ENCODE data around the gene TOMM70.

The TOMM70 gene

DNA sequence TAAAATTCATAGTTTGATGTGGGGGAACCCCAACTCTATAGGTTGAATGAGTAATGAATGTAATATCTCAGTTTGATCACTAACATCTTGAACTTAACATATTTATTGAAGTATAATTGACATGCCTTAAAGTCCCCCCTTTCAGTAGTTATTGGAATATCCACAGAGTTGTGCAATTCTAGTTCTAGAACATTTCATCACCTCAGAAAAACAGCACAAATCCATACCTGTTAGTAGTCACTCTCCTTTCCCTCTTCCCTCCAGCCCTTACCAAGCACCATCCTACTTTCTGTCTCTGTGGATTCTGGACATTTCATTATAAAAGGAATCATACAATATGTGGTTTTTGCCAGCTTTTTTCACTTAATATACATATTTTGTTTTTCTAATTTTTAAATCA lies 75.1 kb downstream of the TOMM70 start:
- TF ChIP-seq, protein P1, sequence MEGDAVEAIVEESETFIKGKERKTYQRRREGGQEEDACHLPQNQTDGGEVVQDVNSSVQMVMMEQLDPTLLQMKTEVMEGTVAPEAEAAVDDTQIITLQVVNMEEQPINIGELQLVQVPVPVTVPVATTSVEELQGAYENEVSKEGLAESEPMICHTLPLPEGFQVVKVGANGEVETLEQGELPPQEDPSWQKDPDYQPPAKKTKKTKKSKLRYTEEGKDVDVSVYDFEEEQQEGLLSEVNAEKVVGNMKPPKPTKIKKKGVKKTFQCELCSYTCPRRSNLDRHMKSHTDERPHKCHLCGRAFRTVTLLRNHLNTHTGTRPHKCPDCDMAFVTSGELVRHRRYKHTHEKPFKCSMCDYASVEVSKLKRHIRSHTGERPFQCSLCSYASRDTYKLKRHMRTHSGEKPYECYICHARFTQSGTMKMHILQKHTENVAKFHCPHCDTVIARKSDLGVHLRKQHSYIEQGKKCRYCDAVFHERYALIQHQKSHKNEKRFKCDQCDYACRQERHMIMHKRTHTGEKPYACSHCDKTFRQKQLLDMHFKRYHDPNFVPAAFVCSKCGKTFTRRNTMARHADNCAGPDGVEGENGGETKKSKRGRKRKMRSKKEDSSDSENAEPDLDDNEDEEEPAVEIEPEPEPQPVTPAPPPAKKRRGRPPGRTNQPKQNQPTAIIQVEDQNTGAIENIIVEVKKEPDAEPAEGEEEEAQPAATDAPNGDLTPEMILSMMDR (IDR thresholded peaks at IDR 0.05; ENCODE audit: low read length): no peak
- TF ChIP-seq EZH2 (IDR thresholded peaks at IDR 0.05; ENCODE audit: borderline replicate concordance, low read length): no peak
- no peaks in the 10 kb centered on the region for H3K27me3 ChIP-seq (ENCODE audit: insufficient read depth, low read length)
- H3K4me1 ChIP-seq (ENCODE audit: insufficient read depth, low read length, severe bottlenecking): no peaks in the 10 kb centered on the region
- H3K9ac ChIP-seq (ENCODE audit: low read length): no peak overlapping the region
- H3K9me2 ChIP-seq (ENCODE audit: low read depth, low read length): no peaks in the 10 kb centered on the region
- H3K9me3 ChIP-seq (ENCODE audit: low read length): no peaks in the 10 kb centered on the region
- H3K36me3 ChIP-seq (ENCODE audit: insufficient read depth, low read length): peaks cover 11% of the 10 kb centered on the region
- H3K27ac ChIP-seq (ENCODE audit: low read depth, low read length, poor library complexity, severe bottlenecking): no peak overlapping the region
- no peaks in the 10 kb centered on the region for H4K20me1 ChIP-seq (ENCODE audit: insufficient read depth, low read length)
- no peak overlapping the region for H2AFZ ChIP-seq (ENCODE audit: low read length)
- no peaks in the 10 kb centered on the region for H3K79me2 ChIP-seq (ENCODE audit: insufficient read depth, low read length)
- no peak overlapping the region for H3K4me3 ChIP-seq (ENCODE audit: low read depth, low read length, poor library complexity, severe bottlenecking)
- H3F3A ChIP-seq (ENCODE audit: insufficient read depth, low read length): no peaks in the 10 kb centered on the region
- H3K4me2 ChIP-seq (ENCODE audit: low read length): no peak overlapping the region

DNA sequence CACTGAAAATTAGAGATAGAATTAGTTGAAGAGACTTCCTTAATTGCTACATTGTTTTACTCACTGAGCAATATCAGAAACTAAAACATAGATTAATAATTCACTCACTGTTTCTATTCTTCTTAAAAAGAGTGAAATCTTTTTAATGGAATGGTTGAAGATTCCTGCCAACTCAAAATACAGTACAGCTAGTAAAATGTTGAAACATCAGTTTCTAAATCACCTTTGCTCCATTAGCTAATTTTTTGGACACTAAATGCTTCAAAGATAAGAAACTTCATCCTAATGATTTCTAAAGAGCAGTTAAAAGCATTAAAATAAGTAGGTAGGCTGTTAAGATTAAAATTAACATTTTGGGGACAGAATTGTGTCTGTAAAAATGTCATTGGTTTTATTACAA lies 76.8 kb downstream of the TOMM70 start:
- Histone ChIP-seq H3K4me3 (ENCODE audit: low read depth, low read length, poor library complexity, severe bottlenecking) (no peak overlapping the region), H3K27me3 (ENCODE audit: insufficient read depth, low read length) (no peaks in the 10 kb centered on the region), H3K36me3 (ENCODE audit: insufficient read depth, low read length) (peaks cover 14% of the 10 kb centered on the region), H3K9me2 (ENCODE audit: low read depth, low read length) (no peaks in the 10 kb centered on the region), H2AFZ (ENCODE audit: low read length) (no peak overlapping the region), H3F3A (ENCODE audit: insufficient read depth, low read length) (no peaks in the 10 kb centered on the region), H3K4me2 (ENCODE audit: low read length) (no peak overlapping the region), H3K9ac (ENCODE audit: low read length) (no peak overlapping the region), H3K4me1 (ENCODE audit: insufficient read depth, low read length, severe bottlenecking) (no peaks in the 10 kb centered on the region), H3K79me2 (ENCODE audit: insufficient read depth, low read length) (no peaks in the 10 kb centered on the region), H3K27ac (ENCODE audit: low read depth, low read length, poor library complexity, severe bottlenecking) (no peak overlapping the region), H4K20me1 (ENCODE audit: insufficient read depth, low read length) (no peaks in the 10 kb centered on the region), H3K9me3 (ENCODE audit: low read length) (no peaks in the 10 kb centered on the region)
- TF ChIP-seq, protein P1 (IDR thresholded peaks at IDR 0.05; ENCODE audit: low read length): no peak
- no peak for TF ChIP-seq EZH2 (IDR thresholded peaks at IDR 0.05; ENCODE audit: borderline replicate concordance, low read length)

GRCh38 chr3:100319951-100320350 lies 80.9 kb downstream of the TOMM70 start:
- Histone ChIP-seq H3K9me2 (ENCODE audit: low read depth, low read length) (no peaks in the 10 kb centered on the region), H3K9ac (ENCODE audit: low read length) (no peak overlapping the region), H3K27me3 (ENCODE audit: insufficient read depth, low read length) (no peaks in the 10 kb centered on the region), H3K27ac (ENCODE audit: low read depth, low read length, poor library complexity, severe bottlenecking) (no peak overlapping the region), H3K4me3 (ENCODE audit: low read depth, low read length, poor library complexity, severe bottlenecking) (no peak overlapping the region), H4K20me1 (ENCODE audit: insufficient read depth, low read length) (no peaks in the 10 kb centered on the region), H3K9me3 (ENCODE audit: low read length) (no peaks in the 10 kb centered on the region), H3K79me2 (ENCODE audit: insufficient read depth, low read length) (no peaks in the 10 kb centered on the region), H3K36me3 (ENCODE audit: insufficient read depth, low read length) (peaks cover 8% of the 10 kb centered on the region; the same call in 1 of the 2 replicates), H2AFZ (ENCODE audit: low read length) (no peak overlapping the region), H3F3A (ENCODE audit: insufficient read depth, low read length) (no peaks in the 10 kb centered on the region), H3K4me2 (ENCODE audit: low read length) (no peak overlapping the region), H3K4me1 (ENCODE audit: insufficient read depth, low read length, severe bottlenecking) (no peaks in the 10 kb centered on the region)
- no peak for TF ChIP-seq EZH2 (IDR thresholded peaks at IDR 0.05; ENCODE audit: borderline replicate concordance, low read length)
- TF ChIP-seq, protein P1 (IDR thresholded peaks at IDR 0.05; ENCODE audit: low read length): no peak
